ENCODE data around the gene PCA3. TPM values are rescaled to one million over a fixed set of nuclear protein-coding genes. Genes with fewer than 3 reads are reported as not detected.

The PCA3 gene
- total RNA-seq, 1 experiment from 2014 or later: not detected

DNA sequence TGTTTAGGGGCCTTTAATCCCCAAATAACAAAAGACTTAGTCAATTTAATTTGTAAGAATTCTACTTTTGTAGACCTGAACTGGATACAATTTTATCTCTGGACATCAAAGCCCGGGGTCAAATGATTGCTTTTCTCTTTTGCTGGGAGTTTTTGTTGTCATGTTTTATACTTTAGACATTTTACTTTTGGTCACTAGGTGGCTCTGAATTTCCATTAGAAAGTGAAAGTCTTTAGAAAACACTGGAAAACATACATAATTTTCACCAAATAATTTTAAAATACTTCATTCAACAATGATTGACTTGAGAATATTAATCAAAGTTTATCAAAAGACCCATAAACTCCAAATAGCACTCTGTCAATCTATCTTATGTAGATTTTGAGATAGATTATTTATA, 2.8 kb upstream of the PCA3 start:
- intact Hi-C loops (cut with micrococcal nuclease; ENCODE audit: unreplicated experiment): loop anchor here (1.0 to 5.0 kb wide), 2 partner anchors 41 to 226 kb away; no protein-coding TSS in a partner anchor
- Histone ChIP-seq H3K4me3 (ENCODE audit: low read depth, low read length) (no peak overlapping the region), H3K36me3 (ENCODE audit: control insufficient read depth, insufficient read depth, low read length) (no peaks in the 10 kb centered on the region), H3K27me3 (replicated peaks; ENCODE audit: control insufficient read depth, insufficient read depth, low read length) (no peaks in the 10 kb centered on the region), H3K9me3 (no peaks in the 10 kb centered on the region), H3K4me1 (no peaks in the 10 kb centered on the region)
- H3K9me3 Mint-ChIP-seq (ENCODE audit: unreplicated experiment): no peaks in the 10 kb centered on the region
- ChIA-PET CTCF (no interaction called here), POLR2A (no interaction called here)
- peaks cover 5% of the 10 kb centered on the region for H3K4me1 Mint-ChIP-seq (ENCODE audit: low read depth, unreplicated experiment)
- BruUV-seq (replicated peaks): no TSS peak
- no peaks in the 10 kb centered on the region for H3K36me3 Mint-ChIP-seq (ENCODE audit: insufficient read depth, unreplicated experiment)
- H3K27ac Mint-ChIP-seq (ENCODE audit: unreplicated experiment): no peak overlapping the region
- no peaks in the 10 kb centered on the region for H3K27me3 Mint-ChIP-seq (ENCODE audit: insufficient read depth, unreplicated experiment)
- H3K4me3 Mint-ChIP-seq (ENCODE audit: unreplicated experiment): no peak overlapping the region
- TF ChIP-seq, protein P1, sequence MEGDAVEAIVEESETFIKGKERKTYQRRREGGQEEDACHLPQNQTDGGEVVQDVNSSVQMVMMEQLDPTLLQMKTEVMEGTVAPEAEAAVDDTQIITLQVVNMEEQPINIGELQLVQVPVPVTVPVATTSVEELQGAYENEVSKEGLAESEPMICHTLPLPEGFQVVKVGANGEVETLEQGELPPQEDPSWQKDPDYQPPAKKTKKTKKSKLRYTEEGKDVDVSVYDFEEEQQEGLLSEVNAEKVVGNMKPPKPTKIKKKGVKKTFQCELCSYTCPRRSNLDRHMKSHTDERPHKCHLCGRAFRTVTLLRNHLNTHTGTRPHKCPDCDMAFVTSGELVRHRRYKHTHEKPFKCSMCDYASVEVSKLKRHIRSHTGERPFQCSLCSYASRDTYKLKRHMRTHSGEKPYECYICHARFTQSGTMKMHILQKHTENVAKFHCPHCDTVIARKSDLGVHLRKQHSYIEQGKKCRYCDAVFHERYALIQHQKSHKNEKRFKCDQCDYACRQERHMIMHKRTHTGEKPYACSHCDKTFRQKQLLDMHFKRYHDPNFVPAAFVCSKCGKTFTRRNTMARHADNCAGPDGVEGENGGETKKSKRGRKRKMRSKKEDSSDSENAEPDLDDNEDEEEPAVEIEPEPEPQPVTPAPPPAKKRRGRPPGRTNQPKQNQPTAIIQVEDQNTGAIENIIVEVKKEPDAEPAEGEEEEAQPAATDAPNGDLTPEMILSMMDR (IDR thresholded peaks at IDR 0.05; ENCODE audit: insufficient read depth in 1 of 2, low read depth in 1 of 2, low read length in 1 of 2, severe bottlenecking in 1 of 2, unreplicated experiment in 1 of 2): no peak
- DNase-seq: no peak

DNA sequence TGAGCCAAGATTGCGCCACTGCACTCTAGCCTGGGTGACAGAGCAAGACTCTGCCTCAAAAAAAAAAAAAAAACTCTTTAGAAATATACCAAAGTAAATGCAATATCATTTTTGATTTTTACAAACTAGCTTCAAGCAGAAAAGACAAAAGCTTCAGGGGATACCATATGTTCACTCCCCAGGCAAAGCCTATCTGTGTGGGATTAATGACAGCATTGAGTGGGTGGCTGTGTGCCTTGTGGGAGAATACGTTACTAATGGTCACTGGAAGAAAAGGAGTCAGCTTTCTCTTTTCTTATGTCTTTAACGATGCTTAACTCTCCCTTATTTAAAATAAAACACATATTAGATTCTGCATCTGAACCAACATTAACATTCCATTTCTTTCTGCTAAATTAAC, 1.9 kb downstream of the PCA3 start:
- ChIA-PET CTCF (no interaction called here), POLR2A (no interaction called here)
- Mint-ChIP-seq H3K4me1 (ENCODE audit: low read depth, unreplicated experiment) (peaks cover 5% of the 10 kb centered on the region), H3K36me3 (ENCODE audit: insufficient read depth, unreplicated experiment) (no peaks in the 10 kb centered on the region), H3K4me3 (ENCODE audit: unreplicated experiment) (no peak overlapping the region), H3K27me3 (ENCODE audit: insufficient read depth, unreplicated experiment) (no peaks in the 10 kb centered on the region), H3K27ac (ENCODE audit: unreplicated experiment) (no peak overlapping the region), H3K9me3 (ENCODE audit: unreplicated experiment) (no peaks in the 10 kb centered on the region)
- Histone ChIP-seq H3K36me3 (ENCODE audit: control insufficient read depth, insufficient read depth, low read length) (no peaks in the 10 kb centered on the region), H3K4me1 (no peaks in the 10 kb centered on the region), H3K9me3 (no peaks in the 10 kb centered on the region), H3K27me3 (replicated peaks; ENCODE audit: control insufficient read depth, insufficient read depth, low read length) (no peaks in the 10 kb centered on the region), H3K4me3 (ENCODE audit: low read depth, low read length) (no peak overlapping the region)
- TF ChIP-seq, protein P1 (IDR thresholded peaks at IDR 0.05; ENCODE audit: insufficient read depth in 1 of 2, low read depth in 1 of 2, low read length in 1 of 2, severe bottlenecking in 1 of 2, unreplicated experiment in 1 of 2): no peak
- BruUV-seq (replicated peaks): no TSS peak
- intact Hi-C loops (cut with micrococcal nuclease; ENCODE audit: unreplicated experiment): no loop called here
- no peak for DNase-seq

DNA sequence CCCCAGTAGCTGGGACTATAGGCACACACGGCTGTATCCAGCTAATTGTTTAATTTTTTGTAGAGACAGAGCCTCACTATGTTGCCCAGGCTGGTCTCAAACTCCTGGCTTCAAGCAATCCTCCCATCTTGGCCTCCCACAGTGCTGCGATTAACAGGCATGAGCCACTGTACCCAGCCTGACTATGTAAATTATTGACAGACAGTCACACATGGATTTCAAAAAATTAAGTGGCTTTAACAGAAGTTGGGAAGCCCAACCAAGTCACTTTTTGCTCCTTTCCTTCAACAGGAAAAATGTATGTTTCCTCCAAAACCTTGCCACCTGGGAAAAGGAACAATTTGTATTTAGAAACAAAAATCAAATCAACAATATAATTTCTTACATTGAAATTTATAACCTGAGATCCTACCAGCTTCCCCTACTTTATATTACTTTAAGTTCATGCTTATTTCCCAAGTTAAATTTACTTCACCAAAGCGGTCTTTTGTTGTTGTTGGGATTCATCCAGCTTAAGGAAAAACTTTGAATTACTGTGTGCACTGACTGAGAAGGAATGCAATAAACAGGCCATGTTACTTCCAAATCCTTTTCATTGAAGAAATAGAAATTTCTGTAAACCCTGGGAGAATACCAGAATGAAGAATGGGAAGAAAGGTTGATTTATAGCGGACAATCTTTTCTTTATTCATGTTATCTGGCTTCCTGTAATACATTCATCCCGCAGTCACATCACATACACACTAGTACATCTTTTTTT, 8.6 kb downstream of the PCA3 start:
- Mint-ChIP-seq H3K9me3 (ENCODE audit: unreplicated experiment) (no peaks in the 10 kb centered on the region), H3K36me3 (ENCODE audit: insufficient read depth, unreplicated experiment) (no peaks in the 10 kb centered on the region), H3K4me3 (ENCODE audit: unreplicated experiment) (no peak overlapping the region), H3K27me3 (ENCODE audit: insufficient read depth, unreplicated experiment) (no peaks in the 10 kb centered on the region), H3K4me1 (ENCODE audit: low read depth, unreplicated experiment) (peaks cover 7% of the 10 kb centered on the region), H3K27ac (ENCODE audit: unreplicated experiment) (no peak overlapping the region)
- no peak for DNase-seq
- BruUV-seq (replicated peaks): no TSS peak
- ChIA-PET POLR2A (no interaction called here), CTCF (no interaction called here)
- no peaks in the 10 kb centered on the region for H3K4me1 ChIP-seq
- TF ChIP-seq, protein P1 (IDR thresholded peaks at IDR 0.05; ENCODE audit: insufficient read depth in 1 of 2, low read depth in 1 of 2, low read length in 1 of 2, severe bottlenecking in 1 of 2, unreplicated experiment in 1 of 2): no peak
- no peak overlapping the region for H3K4me3 ChIP-seq (ENCODE audit: low read depth, low read length)
- no peaks in the 10 kb centered on the region for H3K27me3 ChIP-seq (replicated peaks; ENCODE audit: control insufficient read depth, insufficient read depth, low read length)
- H3K9me3 ChIP-seq: no peaks in the 10 kb centered on the region
- intact Hi-C loops (cut with micrococcal nuclease; ENCODE audit: unreplicated experiment): no loop called here
- no peaks in the 10 kb centered on the region for H3K36me3 ChIP-seq (ENCODE audit: control insufficient read depth, insufficient read depth, low read length)

Data from Caco-2 (cell line).